Loucy (cell line): ENCODE results near the gene PURA.

ENCODE experiments used
- EZH2phosphoT487 ChIP-seq: fragments of 200-600 bp; IDR thresholded peaks from 2 replicates; pipeline ENCODE4 v1.6.1; 2018; ENCODE audit warnings: antibody characterized with exemption, mild to moderate bottlenecking, moderate library complexity, borderline replicate concordance
- TF ChIP-seq, protein P1 (sequence below): fragments of 200-600 bp; sonication (generic); conservative IDR thresholded peaks from 2 replicates; pipeline ENCODE4 v1.5.1; 2014; ENCODE audit warnings: mild to moderate bottlenecking, antibody characterized with exemption, low read length

DNA sequence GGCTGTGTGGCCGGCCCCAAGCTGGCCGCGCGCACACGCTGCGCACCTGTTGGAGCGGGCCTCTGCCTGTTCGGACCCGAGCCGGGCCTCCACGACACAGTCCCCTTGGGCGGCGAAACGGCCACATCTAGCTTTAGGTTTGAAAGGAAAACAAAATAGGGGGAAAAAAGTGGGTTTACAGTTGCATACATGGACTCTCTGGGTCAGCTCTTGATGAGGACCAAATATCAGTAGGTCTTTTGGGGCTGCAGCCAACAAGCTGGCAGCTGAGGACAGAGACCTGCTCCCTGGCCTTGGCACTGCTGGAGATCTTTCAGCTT lies 32.6 kb downstream of the PURA start:
- no peak for TF ChIP-seq EZH2phosphoT487
- TF ChIP-seq, protein P1, sequence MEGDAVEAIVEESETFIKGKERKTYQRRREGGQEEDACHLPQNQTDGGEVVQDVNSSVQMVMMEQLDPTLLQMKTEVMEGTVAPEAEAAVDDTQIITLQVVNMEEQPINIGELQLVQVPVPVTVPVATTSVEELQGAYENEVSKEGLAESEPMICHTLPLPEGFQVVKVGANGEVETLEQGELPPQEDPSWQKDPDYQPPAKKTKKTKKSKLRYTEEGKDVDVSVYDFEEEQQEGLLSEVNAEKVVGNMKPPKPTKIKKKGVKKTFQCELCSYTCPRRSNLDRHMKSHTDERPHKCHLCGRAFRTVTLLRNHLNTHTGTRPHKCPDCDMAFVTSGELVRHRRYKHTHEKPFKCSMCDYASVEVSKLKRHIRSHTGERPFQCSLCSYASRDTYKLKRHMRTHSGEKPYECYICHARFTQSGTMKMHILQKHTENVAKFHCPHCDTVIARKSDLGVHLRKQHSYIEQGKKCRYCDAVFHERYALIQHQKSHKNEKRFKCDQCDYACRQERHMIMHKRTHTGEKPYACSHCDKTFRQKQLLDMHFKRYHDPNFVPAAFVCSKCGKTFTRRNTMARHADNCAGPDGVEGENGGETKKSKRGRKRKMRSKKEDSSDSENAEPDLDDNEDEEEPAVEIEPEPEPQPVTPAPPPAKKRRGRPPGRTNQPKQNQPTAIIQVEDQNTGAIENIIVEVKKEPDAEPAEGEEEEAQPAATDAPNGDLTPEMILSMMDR = no peak
